GM19467 (cell line): ENCODE measurements around the gene CMPK2.
"Not testable (repeated sequence)": the region's sequence is repeated elsewhere in the genome, so short reads cannot be mapped to it uniquely, and the experiment has no call there.

ENCODE experiments used
- ATAC-seq: cut with Tn5 transposase; IDR thresholded peaks from one replicate; pipeline ENCODE4 v1.9.1; 2021; ENCODE audit warnings: mild to moderate bottlenecking, moderate library complexity; ENCODE audit not compliant: unreplicated experiment

The CMPK2 gene, protein sequence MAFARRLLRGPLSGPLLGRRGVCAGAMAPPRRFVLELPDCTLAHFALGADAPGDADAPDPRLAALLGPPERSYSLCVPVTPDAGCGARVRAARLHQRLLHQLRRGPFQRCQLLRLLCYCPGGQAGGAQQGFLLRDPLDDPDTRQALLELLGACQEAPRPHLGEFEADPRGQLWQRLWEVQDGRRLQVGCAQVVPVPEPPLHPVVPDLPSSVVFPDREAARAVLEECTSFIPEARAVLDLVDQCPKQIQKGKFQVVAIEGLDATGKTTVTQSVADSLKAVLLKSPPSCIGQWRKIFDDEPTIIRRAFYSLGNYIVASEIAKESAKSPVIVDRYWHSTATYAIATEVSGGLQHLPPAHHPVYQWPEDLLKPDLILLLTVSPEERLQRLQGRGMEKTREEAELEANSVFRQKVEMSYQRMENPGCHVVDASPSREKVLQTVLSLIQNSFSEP

DNA sequence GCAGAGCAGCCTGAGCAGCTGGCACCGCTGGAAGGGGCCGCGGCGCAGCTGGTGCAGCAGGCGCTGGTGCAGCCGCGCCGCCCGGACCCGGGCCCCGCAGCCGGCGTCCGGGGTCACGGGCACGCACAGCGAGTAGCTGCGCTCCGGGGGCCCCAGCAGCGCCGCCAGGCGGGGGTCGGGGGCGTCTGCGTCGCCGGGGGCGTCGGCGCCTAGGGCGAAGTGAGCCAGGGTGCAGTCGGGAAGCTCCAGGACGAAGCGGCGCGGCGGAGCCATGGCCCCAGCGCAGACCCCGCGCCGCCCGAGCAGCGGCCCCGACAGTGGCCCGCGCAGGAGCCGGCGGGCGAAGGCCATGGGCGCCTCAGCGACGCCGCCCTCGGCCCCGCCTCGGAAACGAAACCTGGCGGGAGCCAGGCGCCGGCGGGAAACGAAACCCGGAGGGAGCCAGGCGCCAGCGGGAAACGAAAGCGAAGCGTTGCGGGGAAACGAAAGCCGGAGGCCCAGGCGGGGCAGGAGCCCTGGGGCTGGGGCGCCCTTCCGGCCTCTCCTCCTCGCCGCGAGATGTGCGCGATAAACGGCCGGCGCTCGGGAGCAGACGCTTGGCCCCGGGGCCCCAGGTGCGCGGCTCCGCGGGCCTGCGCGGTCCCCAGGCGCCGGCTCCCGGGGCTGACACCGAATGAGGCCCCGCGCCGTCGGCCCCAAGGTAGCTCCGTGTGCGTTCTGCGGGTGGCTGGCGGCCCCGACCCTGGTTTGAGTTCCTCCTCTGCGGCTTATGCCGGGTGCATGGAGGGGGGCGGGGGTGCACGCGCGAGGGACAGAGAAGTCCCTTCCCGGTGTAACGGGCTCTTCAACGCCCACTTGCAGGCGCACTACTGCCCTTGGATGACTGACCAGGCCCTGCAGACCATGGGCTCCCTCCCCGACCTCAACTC, at the start of gene CMPK2:
Gene CMPK2, minus strand, starts transcription at position 562 of the 929 bp plus-strand sequence. Its CDS starts 211 bp downstream, at position 351.
- ATAC-seq: peak; percentile 75

DNA sequence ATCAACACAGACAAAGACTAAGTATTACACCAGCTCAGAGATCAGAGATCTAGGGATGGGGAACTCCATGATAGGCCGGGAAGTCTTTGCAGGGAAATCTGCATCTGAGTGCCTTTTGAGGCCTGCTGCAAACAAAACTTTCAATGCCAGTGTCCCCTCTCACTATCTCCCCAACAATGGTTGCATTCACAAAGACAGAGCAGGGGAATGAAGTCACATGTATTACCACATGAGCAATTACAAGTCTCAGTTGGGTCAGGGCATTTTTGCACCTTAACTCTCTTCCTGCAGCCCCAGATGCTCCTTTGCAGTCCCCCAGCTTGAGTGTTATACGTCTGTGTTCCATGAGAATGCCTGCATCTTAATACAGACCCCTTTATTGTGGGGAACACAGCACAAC, 49.7 kb upstream of the CMPK2 start:
- no peak for ATAC-seq

DNA sequence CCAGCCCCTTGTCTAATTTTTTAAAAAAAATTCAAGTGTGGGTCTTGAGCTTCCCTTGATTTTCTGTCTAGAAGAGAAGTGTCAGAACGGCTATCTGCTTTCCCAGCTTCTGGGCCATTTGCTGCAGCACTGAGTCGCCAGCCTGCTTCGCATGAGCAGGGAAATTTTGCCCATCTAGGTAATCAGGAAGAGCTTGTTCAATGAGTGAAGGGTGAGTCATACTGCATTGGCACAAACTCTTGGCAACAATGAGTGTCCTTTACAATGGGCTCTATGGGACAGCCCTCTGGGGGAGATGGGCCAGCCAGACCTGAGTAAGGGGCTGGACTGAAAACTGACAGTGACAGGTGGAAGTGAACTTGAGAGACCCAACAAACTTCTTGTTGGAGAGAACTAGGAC, 49.1 kb upstream of the CMPK2 start:
- no peak for ATAC-seq

DNA sequence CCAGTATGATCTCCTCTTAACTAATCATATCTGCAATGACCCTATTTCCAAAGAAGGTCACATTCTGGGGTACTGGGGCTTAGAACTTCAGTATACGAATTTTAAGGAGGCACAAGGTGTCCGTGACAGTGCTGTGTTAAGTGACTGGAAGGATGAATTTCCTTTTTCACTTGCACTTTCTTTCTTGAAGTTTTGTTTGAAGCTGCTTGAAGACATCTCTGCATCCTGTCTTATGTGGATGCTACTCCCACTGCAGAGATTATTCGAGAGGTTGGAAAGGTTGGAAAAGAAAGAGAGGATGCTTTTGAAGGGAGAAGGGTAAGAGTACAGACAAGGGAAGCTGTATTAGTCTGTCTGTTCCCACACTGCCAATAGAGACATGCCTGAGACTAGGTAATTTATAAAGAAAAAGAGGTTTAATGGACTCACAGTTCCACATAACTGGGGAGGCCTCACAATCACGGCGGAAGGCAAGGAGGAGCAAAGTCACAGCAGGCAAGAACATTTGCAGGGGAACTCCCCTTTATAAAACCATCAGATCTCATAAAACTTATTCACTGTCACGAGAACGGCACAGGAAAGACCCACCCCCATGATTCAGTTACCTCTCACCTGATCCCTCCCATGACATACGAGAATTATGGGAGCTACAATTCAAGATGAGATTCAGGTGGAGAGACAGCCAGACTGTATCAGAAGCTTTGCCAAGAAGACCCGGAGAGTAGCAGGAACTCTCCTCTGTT, 47.9 kb upstream of the CMPK2 start:
- ATAC-seq: no peak

DNA sequence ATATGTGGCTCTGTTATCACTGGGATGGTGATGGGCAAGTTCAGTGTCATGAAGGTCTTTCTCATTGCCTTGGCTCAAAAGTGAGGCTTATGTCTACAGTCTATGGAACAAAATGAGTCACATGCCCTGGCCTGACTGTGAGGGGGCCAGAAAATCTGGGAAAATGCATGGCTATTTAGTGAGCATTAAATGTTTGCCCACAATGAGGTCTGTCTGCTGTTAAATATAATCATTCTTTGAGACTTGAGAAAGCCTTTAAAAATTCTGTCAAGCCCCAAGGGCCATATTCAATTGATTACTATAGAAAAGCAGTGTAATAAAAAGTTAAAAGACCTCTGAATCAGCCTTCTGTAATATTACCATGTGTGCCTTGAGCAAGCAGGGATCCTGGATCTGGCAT, 46.0 kb upstream of the CMPK2 start:
- ATAC-seq: no peak

DNA sequence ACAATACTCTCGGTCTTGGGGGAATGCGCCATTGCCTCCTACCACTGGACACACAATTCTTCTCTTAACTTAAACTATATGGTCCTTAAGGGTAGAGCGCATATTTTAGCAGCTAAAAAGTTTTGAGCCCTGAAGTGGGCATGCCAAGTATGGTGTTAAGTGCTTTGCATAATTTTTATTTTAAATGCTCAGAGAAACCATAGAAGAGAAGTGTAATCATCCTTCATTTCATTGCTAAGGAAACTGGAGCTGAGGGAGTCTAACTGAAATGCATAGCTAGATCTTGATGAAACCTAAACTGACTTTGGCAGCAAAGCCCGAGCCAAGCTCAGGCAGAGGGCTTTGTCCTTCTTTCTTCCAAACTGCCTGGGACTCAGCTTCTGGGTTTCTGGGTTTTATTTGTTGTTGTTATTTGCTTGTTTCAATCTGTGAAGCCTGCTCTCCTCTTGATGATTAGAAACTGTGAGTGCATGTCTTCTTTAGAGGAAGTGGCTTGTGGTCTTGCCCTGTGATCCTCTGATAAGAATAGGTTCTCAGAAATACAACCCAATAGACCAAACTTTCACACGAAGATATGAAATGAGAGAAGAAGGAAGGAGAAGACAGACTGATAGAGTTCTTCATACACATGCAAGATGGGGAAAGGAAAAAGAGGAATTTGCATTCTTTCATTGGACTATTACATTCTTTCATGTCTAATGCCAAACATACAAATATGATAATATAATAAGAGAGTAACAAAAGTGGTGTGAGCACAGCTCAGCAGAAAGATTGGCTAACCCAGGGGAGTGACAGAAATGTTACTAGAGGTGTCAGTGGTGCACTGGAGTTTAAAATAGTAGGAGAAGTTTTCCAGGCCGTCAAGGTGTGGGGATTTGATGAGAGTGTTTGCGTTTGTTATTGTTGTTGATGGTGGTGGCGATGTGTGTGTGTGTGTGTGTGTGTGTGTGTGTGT, 44.0 kb upstream of the CMPK2 start:
- peak; percentile 98 for ATAC-seq

DNA sequence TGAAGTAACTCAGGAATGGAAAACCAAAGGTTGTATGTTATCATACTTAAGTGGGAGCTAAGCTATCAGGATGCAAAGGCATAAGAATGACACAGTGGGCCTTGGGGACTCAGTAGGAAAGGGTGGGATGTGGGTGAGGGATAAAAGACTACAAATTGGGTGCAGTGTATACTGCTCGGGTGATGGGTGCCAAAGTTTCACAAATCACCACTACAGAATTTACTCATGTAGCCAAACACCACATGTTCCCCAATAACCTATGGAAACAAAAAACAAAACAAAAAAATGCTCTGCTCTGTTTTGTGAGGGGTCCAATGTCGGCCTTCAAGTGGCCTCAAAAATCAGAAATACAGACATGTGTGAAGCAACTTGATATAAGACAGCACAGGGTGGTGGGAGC, 42.6 kb upstream of the CMPK2 start:
- ATAC-seq: no peak

DNA sequence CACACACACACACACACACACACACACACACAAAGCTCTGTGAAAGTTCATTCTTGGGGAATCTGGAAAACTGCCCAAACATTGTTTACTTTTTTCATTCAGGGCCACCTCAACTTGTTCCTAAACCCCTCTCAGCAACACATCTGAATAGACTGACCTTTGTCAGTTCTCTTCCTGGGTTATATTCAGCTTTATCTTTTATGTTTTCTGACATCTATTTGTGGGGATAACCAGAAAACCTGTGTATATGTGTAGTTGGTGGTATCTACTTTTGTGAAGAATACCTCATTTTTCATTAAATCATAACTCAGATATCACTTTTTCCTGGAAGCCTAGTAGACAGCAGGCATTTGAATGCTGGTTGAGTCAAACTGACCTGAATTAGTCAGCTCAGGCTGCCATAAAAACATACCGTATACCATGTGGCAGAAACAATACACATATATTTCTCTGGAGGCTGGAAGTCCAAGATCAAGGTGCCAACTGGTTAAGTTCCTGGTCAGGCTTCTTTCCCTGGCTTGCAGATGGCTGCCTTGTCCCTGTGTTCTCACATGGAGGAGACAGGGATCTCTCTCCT, 40.5 kb upstream of the CMPK2 start:
- no peak for ATAC-seq

DNA sequence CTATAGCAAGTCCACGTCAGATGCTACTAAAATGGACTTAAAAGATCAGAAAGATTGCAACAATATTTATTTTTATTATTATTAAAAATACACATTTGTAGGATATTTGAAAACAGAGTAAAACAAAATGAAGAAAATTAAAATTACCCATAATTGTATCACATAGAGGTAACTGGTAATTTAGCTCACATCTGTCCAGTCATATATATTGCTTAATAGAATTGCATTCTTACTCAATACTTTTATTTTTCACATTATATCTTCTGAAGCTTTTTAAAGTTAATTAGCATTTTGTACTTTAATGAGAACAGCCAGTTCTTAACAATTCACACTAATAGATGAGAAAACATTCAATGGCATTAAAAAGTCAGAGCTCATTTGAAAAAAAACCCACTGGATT, 40.0 kb upstream of the CMPK2 start:
- ATAC-seq: no peak

DNA sequence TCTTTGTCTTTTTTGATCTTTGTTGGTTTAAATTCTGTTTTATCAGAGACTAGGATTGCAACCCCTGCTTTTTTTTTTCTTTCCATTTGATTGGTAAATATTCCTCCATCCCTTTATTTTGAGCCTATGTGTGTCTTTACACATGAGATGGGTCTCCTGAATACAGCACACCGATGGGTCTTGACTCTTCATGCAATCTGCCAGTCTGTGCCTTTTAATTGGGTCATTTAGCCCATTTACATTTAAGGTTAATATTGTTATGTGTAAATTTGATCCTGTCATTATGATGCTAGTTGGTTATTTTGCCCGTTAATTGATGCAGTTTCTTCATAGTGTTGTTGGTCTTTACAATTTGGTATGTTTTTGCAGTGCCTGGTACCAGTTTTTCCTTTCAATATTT, 36.9 kb upstream of the CMPK2 start:
- ATAC-seq: not testable (repeated sequence)

DNA sequence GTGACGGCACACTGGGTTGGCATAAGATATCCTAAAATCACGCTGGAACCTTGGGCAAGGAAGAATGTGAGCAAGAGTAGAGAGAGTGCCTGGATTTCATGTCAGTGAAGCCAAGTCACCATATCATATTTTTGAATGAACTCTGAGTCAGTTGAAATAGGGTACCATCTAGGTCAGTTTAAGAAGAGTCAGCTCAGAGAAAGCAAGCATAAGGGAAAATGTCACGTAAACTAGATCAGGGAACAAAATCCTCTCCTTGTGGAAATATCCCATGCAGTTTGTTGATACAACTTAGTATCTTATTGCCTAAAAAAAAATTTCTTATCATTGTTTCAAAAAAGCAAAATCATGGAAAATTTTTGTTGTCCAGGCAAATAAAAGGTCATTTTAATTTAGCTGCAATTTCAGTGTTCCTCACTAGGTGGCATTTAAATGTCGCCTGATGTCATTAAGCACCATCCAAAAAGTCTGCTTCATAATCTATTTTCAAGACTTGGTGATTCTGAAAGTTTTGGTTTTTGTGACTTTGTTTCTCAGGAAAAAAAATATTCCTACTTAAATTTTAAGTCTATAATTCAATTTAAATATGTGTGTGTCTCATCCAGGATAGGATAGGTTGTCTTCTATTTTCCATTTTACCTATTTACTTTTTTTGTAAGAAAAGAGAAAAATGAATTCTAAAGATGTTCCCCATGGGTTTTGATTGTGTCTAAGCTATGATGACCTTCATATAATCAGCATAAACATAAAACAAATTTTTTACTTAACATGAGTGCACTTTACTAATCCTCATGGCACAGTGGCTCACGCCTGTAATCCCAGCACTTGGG, 31.4 kb upstream of the CMPK2 start:
- ATAC-seq: no peak

DNA sequence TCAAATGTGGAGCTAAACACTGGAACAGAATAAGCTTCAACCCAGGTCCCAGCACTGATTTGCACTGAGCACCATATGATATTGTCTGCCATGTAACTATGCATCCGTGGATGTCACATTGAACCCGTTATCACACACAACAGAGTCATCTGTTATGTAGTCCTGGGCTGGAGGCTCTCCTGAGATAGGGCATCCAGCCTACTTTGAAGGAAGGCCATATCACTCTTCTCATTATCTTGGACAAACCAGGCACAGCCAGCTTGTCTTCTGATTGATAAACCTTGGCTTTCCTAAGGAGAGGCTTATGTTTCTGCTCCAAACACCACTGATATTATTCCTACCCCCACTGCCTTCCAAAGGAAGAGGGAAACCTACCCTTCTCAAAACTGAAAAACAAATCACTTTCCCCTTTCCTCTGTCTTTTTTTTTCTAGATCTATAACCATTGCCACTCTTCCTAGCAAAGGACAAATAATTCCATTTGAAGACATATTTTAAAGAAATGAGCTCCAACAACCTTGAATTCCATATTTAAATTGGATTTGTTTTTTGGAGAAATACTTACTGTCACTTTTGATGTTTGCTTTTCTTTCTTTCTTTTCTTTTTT, 28.3 kb upstream of the CMPK2 start:
- ATAC-seq: no peak

DNA sequence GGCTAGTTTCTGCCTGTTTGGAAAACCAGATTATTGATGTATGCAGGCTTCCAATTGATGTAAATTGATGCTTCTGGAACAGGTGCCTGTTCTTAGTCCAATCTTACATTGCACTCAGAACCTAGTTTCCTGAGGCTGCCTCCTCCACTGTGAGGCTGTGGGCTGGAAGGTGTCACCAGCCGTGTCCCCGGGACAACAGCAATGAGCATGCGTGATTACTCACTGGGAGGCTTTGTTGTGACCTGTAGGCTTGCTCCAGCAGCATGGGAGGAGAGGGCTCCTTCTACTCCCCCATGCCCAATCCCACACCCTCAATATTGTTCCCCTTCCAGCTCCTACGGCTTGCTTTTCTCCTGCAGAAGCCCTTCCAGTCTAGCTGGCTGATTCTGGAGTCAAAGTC, 23.0 kb upstream of the CMPK2 start:
- ATAC-seq: no peak

DNA sequence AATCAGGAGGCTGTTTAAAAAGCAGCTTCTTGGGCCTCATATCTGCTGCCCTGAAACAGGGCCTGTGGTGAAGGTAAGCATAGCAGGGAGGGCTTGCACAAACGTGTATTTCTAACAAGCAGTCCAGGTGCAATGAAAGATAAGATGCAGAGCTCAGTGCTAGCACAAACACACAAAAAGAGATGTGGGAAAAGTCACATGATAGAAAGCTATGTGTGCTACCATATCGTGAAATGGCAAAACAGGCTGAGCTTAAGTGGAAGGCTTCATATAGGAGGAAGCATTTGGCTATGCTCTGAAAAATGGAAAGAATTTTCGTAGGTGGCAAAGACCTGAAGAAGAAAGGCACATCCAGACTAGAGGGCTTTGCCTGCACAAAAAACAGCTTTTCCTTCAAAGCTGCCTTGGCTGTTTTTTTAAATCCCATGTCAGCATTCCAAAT, 22.1 kb upstream of the CMPK2 start:
- ATAC-seq: no peak

DNA sequence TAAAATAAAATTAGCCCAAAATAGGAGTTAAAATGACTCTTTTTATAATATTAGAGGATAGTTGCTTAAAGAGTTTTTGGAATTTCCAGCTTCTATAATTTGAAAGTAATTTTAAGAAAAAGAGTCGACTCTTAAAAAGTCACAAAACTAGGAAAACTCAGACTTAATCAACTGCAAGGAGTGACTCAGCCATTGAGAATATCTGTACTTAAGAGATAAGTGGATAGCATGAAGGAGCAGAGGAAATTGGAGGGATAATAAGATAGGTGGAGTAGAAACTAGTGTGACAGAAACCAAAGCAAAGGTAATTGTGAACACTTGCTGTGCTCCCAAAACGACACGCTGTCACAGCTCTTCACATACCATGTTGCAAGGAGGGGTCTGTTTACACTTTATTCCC, 20.3 kb upstream of the CMPK2 start:
- ATAC-seq: no peak

DNA sequence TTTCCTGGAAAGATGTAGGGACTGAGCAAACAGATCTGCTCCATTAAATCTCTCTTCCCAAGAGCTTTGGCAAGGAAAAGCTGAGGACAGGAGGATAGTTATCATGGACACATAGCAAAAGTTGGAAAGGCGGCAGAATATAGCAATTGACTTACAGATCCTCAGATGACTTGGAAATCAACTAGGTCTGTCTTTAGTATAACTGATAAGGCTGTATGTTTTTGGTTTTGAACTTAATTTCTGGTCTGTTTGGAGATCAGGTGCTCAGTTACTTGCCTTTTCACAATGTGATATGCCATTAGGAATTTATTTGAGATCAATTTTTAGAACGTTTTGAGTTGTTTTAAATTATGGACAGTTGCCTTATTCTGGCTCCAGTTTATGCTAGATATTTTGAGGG, 19.8 kb upstream of the CMPK2 start:
- no peak for ATAC-seq

DNA sequence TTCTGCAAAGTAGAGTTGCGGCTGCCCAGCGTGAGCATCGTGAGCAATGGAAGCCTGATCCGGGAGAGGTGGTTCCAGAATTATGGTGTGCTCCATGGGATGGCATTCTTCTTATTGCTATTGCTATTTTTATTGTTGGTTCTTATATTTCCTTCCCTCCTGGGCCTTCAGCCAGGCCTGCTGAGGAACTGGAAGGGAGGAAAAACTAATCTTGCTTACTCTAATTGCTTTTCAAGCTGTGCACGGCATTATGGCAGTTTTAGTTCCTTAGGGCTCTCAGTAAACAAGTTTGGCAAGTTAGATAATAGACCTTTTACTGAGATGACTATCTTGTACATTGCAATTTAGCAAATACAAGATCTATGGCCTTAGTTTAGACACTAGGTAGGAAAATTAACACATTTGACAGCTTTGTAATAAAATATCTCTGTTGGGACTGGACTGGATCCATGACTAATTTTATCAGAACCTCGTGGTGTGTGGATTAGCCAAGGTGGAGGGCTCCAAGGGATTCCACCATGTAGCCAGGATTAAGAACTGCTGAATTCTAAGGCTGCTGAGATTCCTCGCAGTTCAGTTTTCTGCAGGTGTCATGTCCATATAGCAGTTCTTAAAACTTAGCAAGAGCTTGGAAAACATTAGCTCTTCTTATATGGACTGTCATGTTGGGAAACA, 17.9 kb upstream of the CMPK2 start:
- ATAC-seq: no peak

DNA sequence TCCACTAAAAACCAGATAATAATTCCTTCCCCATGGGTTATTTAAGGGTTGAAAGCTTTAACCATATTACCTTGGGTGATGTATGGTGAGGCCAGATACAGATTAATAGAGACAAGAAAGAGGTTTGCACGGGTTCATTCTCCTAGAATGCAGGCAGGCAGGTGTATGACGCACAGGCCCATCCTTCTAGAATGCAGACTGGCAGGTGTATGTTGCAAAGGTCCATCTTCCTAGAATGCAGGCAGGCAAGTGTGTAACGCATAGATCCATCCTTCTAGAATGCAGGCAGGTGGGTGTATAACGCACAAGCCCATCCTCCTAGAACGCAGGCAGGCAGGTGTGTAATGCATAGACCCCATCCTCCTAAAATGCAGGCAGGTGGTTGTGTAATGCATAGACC, 15.8 kb upstream of the CMPK2 start:
- ATAC-seq: no peak
